Measurements from ENCODE around the gene KLHL28.
"Not testable (repeated sequence)": the region's sequence is repeated elsewhere in the genome, so short reads cannot be mapped to it uniquely, and the experiment has no call there.

Gene KLHL28

GRCh38 chr14:44897845-44898151 is 63.9 kb downstream of the KLHL28 start:
- H3K4me1 Mint-ChIP-seq (ENCODE audit: low read depth) = peaks cover 12% of the 10 kb centered on the region

GRCh38 chr14:44897041-44897844 is 64.5 kb downstream of the KLHL28 start:
- H3K4me3 Mint-ChIP-seq = peak overlapping the region; percentile 93
- H3K36me3 Mint-ChIP-seq (ENCODE audit: low read depth) = peaks cover 7% of the 10 kb centered on the region
- DNase-seq (ENCODE audit: low spot score) = peak; percentile 87
- H3K4me1 Mint-ChIP-seq (ENCODE audit: low read depth) = peaks cover 12% of the 10 kb centered on the region
- peaks cover 2% of the 10 kb centered on the region for H3K27me3 Mint-ChIP-seq (ENCODE audit: low read depth)
- H3K9me3 Mint-ChIP-seq = peaks cover 12% of the 10 kb centered on the region
- H3K27ac Mint-ChIP-seq = peak overlapping the region; percentile 94

More at GRCh38 chr14:44897845-44898151, 63.9 kb downstream of the KLHL28 start:
- Mint-ChIP-seq H3K36me3 (ENCODE audit: low read depth) (peaks cover 7% of the 10 kb centered on the region), H3K27me3 (ENCODE audit: low read depth) (peaks cover 2% of the 10 kb centered on the region), H3K27ac (peak overlapping the region; percentile 85), H3K4me3 (peak overlapping the region; percentile 87), H3K9me3 (peaks cover 7% of the 10 kb centered on the region)
- no peak for DNase-seq (ENCODE audit: low spot score)

- Mint-ChIP-seq H3K27me3 (ENCODE audit: low read depth) (peaks cover 2% of the 10 kb centered on the region), H3K4me1 (ENCODE audit: low read depth) (peaks cover 17% of the 10 kb centered on the region), H3K9me3 (peaks cover 19% of the 10 kb centered on the region), H3K27ac (peak overlapping the region; percentile 94), H3K4me3 (peak overlapping the region; percentile 93), H3K36me3 (ENCODE audit: low read depth) (peaks cover 7% of the 10 kb centered on the region)
- DNase-seq (ENCODE audit: low spot score) = no peak
Measured at GRCh38 chr14:44896275-44897040, 65.3 kb downstream of the KLHL28 start.

- H3K27me3 Mint-ChIP-seq (ENCODE audit: low read depth) = peaks cover 2% of the 10 kb centered on the region
- DNase-seq (ENCODE audit: low spot score) = no peak
- peaks cover 22% of the 10 kb centered on the region for H3K9me3 Mint-ChIP-seq
- no peak overlapping the region for H3K27ac Mint-ChIP-seq
- H3K36me3 Mint-ChIP-seq (ENCODE audit: low read depth) = peaks cover 7% of the 10 kb centered on the region
- peaks cover 17% of the 10 kb centered on the region for H3K4me1 Mint-ChIP-seq (ENCODE audit: low read depth)
- H3K4me3 Mint-ChIP-seq = no peak overlapping the region
Measured at GRCh38 chr14:44895716-44896115, 66.0 kb downstream of the KLHL28 start.

GRCh38 chr14:44893535-44893934 is 68.2 kb downstream of the KLHL28 start:
- DNase-seq (ENCODE audit: low spot score) = no peak
- Mint-ChIP-seq H3K4me1 (ENCODE audit: low read depth) (peaks cover 21% of the 10 kb centered on the region), H3K27ac (no peak overlapping the region), H3K27me3 (ENCODE audit: low read depth) (peaks cover 2% of the 10 kb centered on the region), H3K9me3 (peaks cover 27% of the 10 kb centered on the region), H3K4me3 (no peak overlapping the region), H3K36me3 (ENCODE audit: low read depth) (peaks cover 5% of the 10 kb centered on the region)

- Mint-ChIP-seq H3K9me3 (peaks cover 33% of the 10 kb centered on the region), H3K4me1 (ENCODE audit: low read depth) (peaks cover 13% of the 10 kb centered on the region)
- H3K4me3 Mint-ChIP-seq; H3K27me3 Mint-ChIP-seq (ENCODE audit: low read depth); H3K27ac Mint-ChIP-seq; H3K36me3 Mint-ChIP-seq (ENCODE audit: low read depth): not testable (repeated sequence)
- peak; percentile 22 for DNase-seq (ENCODE audit: low spot score)
Measured at GRCh38 chr14:44891726-44892372, 69.9 kb downstream of the KLHL28 start.

GRCh38 chr14:44889595-44890471 is 71.9 kb downstream of the KLHL28 start:
- H3K27ac Mint-ChIP-seq = no peak overlapping the region
- no peak for DNase-seq (ENCODE audit: low spot score)
- H3K4me1 Mint-ChIP-seq (ENCODE audit: low read depth) = peaks cover 13% of the 10 kb centered on the region
- no peak overlapping the region for H3K4me3 Mint-ChIP-seq
- no peaks in the 10 kb centered on the region for H3K36me3 Mint-ChIP-seq (ENCODE audit: low read depth)
- H3K27me3 Mint-ChIP-seq (ENCODE audit: low read depth) = no peaks in the 10 kb centered on the region
- H3K9me3 Mint-ChIP-seq = peaks cover 28% of the 10 kb centered on the region

- Mint-ChIP-seq H3K27me3 (ENCODE audit: low read depth) (no peaks in the 10 kb centered on the region), H3K4me3 (no peak overlapping the region), H3K9me3 (peaks cover 31% of the 10 kb centered on the region), H3K4me1 (ENCODE audit: low read depth) (peaks cover 13% of the 10 kb centered on the region), H3K36me3 (ENCODE audit: low read depth) (no peaks in the 10 kb centered on the region), H3K27ac (no peak overlapping the region)
- DNase-seq (ENCODE audit: low spot score) = no peak
Measured at GRCh38 chr14:44887596-44887955, 74.2 kb downstream of the KLHL28 start.

GRCh38 chr14:44886860-44887595 is 74.7 kb downstream of the KLHL28 start:
- peaks cover 11% of the 10 kb centered on the region for H3K4me1 Mint-ChIP-seq (ENCODE audit: low read depth)
- no peaks in the 10 kb centered on the region for H3K27me3 Mint-ChIP-seq (ENCODE audit: low read depth)

GRCh38 chr14:44880791-44881190 is 81.0 kb downstream of the KLHL28 start:
- H3K27me3 Mint-ChIP-seq (ENCODE audit: low read depth) = peaks cover 3% of the 10 kb centered on the region
- no peaks in the 10 kb centered on the region for H3K4me1 Mint-ChIP-seq (ENCODE audit: low read depth)
- no peaks in the 10 kb centered on the region for H3K36me3 Mint-ChIP-seq (ENCODE audit: low read depth)
- no peak overlapping the region for H3K4me3 Mint-ChIP-seq
- peaks cover 21% of the 10 kb centered on the region for H3K9me3 Mint-ChIP-seq
- no peak overlapping the region for H3K27ac Mint-ChIP-seq
- DNase-seq (ENCODE audit: low spot score) = no peak

More at GRCh38 chr14:44886860-44887595, 74.7 kb downstream of the KLHL28 start:
- H3K4me3 Mint-ChIP-seq = no peak overlapping the region
- no peaks in the 10 kb centered on the region for H3K36me3 Mint-ChIP-seq (ENCODE audit: low read depth)
- no peak for DNase-seq (ENCODE audit: low spot score)
- H3K27ac Mint-ChIP-seq = no peak overlapping the region
- peaks cover 31% of the 10 kb centered on the region for H3K9me3 Mint-ChIP-seq
